Neural cell (in vitro differentiated cells): ENCODE measurements around the gene TEDC1.

Experiments used
- EP300 ChIP-seq: fragments of 450-650 bp; conservative IDR thresholded peaks from 2 replicates; pipeline ENCODE4 v1.6.1; 2014; ENCODE audit warnings: antibody characterized with exemption, mild to moderate bottlenecking, moderate library complexity; ENCODE audit not compliant: poor library complexity, severe bottlenecking
- EZH2 ChIP-seq: fragments of 200-600, 300-800 bp; shearing (Covaris generic), sonication (generic); IDR thresholded peaks from 2 replicates; pipeline ENCODE4 v1.6.1; 2014; ENCODE audit warnings: antibody characterized with exemption, low read length, borderline replicate concordance, mild to moderate bottlenecking; ENCODE audit not compliant: insufficient read depth, poor library complexity, severe bottlenecking
- MXI1 ChIP-seq: fragments of 450-650 bp; conservative IDR thresholded peaks from 2 replicates; pipeline ENCODE4 v1.6.1; 2014; ENCODE audit warnings: antibody characterized with exemption, mild to moderate bottlenecking; ENCODE audit not compliant: poor library complexity, severe bottlenecking
- POLR2AphosphoS5 ChIP-seq: IDR thresholded peaks from 2 replicates; pipeline ENCODE4 v1.6.1; 2012
- RAD21 ChIP-seq: fragments of 450-650 bp; conservative IDR thresholded peaks from 2 replicates; pipeline ENCODE4 v1.6.1; 2014; ENCODE audit warnings: antibody characterized with exemption, mild to moderate bottlenecking, moderate library complexity
- SMC3 ChIP-seq: fragments of 450-650 bp; conservative IDR thresholded peaks from 2 replicates; pipeline ENCODE4 v1.6.1; 2014; ENCODE audit warnings: antibody characterized with exemption, mild to moderate bottlenecking, moderate library complexity; ENCODE audit not compliant: poor library complexity
- TAF1 ChIP-seq: IDR thresholded peaks from 2 replicates; pipeline ENCODE4 v1.6.1; 2012; ENCODE audit warnings: low read depth
- TF ChIP-seq, protein P1 (sequence below): fragments of 450-650 bp; IDR thresholded peaks from 2 replicates; pipeline ENCODE4 v1.5.1; 2014; ENCODE audit warnings: antibody characterized with exemption, mild to moderate bottlenecking, moderate library complexity; ENCODE audit not compliant: poor library complexity, severe bottlenecking
- TF ChIP-seq, protein P2 (sequence below): IDR thresholded peaks from 2 replicates; pipeline ENCODE4 v1.6.1; 2012; ENCODE audit warnings: borderline replicate concordance

DNA sequence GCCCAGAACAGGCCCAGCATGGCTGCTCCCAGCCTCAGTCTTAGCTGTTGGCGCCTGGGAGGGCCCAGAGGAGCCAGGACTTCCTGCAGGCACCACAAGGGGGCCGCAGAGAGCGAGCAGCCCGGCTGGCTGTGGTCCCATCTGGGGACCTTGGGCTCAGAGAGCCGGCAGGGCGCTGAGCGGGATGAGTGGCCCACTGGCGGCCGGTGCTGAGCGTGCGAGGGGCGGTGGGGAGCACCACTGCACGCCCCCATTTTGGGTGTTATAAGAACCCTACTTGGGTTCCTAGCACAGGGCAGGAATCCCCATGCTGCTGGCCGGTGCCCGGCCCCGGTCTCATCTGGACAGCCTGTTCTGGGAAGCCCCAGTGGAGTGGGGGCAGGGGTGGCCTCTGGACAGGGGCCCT lies 42.3 kb upstream of the TEDC1 start:
- TF ChIP-seq, protein P1, sequence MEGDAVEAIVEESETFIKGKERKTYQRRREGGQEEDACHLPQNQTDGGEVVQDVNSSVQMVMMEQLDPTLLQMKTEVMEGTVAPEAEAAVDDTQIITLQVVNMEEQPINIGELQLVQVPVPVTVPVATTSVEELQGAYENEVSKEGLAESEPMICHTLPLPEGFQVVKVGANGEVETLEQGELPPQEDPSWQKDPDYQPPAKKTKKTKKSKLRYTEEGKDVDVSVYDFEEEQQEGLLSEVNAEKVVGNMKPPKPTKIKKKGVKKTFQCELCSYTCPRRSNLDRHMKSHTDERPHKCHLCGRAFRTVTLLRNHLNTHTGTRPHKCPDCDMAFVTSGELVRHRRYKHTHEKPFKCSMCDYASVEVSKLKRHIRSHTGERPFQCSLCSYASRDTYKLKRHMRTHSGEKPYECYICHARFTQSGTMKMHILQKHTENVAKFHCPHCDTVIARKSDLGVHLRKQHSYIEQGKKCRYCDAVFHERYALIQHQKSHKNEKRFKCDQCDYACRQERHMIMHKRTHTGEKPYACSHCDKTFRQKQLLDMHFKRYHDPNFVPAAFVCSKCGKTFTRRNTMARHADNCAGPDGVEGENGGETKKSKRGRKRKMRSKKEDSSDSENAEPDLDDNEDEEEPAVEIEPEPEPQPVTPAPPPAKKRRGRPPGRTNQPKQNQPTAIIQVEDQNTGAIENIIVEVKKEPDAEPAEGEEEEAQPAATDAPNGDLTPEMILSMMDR: peak; percentile 49
- TF ChIP-seq POLR2AphosphoS5: no peak
- TF ChIP-seq SMC3: peak; percentile 42
- no peak for TF ChIP-seq EZH2
- TF ChIP-seq EP300: no peak
- TF ChIP-seq TAF1: no peak
- TF ChIP-seq, protein P2, sequence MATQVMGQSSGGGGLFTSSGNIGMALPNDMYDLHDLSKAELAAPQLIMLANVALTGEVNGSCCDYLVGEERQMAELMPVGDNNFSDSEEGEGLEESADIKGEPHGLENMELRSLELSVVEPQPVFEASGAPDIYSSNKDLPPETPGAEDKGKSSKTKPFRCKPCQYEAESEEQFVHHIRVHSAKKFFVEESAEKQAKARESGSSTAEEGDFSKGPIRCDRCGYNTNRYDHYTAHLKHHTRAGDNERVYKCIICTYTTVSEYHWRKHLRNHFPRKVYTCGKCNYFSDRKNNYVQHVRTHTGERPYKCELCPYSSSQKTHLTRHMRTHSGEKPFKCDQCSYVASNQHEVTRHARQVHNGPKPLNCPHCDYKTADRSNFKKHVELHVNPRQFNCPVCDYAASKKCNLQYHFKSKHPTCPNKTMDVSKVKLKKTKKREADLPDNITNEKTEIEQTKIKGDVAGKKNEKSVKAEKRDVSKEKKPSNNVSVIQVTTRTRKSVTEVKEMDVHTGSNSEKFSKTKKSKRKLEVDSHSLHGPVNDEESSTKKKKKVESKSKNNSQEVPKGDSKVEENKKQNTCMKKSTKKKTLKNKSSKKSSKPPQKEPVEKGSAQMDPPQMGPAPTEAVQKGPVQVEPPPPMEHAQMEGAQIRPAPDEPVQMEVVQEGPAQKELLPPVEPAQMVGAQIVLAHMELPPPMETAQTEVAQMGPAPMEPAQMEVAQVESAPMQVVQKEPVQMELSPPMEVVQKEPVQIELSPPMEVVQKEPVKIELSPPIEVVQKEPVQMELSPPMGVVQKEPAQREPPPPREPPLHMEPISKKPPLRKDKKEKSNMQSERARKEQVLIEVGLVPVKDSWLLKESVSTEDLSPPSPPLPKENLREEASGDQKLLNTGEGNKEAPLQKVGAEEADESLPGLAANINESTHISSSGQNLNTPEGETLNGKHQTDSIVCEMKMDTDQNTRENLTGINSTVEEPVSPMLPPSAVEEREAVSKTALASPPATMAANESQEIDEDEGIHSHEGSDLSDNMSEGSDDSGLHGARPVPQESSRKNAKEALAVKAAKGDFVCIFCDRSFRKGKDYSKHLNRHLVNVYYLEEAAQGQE: no peak
- TF ChIP-seq RAD21: no peak
- no peak for TF ChIP-seq MXI1
